Measurements from ENCODE around the gene AMOTL2. TPM values are rescaled to one million over a fixed set of nuclear protein-coding genes. Genes with fewer than 3 reads are reported as not detected.

Gene AMOTL2
- total and polyA plus RNA-seq, 2 donors (not counting 3 experiments of a cell fraction or from before 2014, with no cell fraction given) = 130 to 145 TPM

DNA sequence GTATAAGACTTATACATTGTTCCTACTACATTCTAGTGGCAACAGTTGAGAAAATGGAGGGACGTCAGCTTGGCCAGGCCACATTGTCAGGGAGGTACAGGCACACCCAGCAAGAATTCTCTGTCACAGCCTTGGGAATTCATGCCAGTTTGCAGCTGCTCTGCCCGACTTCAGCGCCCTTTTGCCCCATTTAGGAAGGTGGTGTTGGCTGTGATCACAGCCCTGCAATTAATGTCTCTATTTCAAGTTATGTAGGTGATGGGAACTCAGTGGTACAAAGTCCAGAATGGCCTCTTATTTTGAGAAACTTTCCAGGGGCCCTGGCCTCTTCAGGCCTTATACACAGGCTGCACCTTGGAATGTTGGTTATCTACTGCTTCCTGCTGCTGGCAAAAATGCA lies 26.7 kb downstream of the AMOTL2 start:
- BruUV-seq (replicated peaks) = no TSS peak
- H3K27me3 ChIP-seq (ENCODE audit: control insufficient read depth in 2 of 2, insufficient read depth in 2 of 2, low read length in 2 of 2) = no peaks in the 10 kb centered on the region
- H2AFZ ChIP-seq (ENCODE audit: low read depth, low read length) = no peak overlapping the region
- H3K4me2 ChIP-seq (ENCODE audit: insufficient read depth, low read length) = no peak overlapping the region
- dilution Hi-C loops (cut with MboI; ENCODE audit: extremely low pct_ligation_motif_present, low sequenced_read_pairs) = no loop called here
- H3K9me3 ChIP-seq (replicated peaks; ENCODE audit: control insufficient read depth, insufficient read depth, low read length) = no peaks in the 10 kb centered on the region
- H3K9me1 ChIP-seq (replicated peaks; ENCODE audit: control insufficient read depth, extremely low read depth, insufficient read depth, low read length) = no peaks in the 10 kb centered on the region
- no peaks in the 10 kb centered on the region for H3K36me3 ChIP-seq (ENCODE audit: control insufficient read depth in 2 of 2, extremely low read depth in 1 of 2, insufficient read depth in 2 of 2, low read length in 2 of 2)
- ChIA-PET POLR2A (no interaction called here), CTCF (no interaction called here)
- H3K4me3 ChIP-seq (replicated peaks in 1 of 3; ENCODE audit: insufficient read depth in 1 of 3, low read depth in 1 of 3, low read length in 3 of 3) = no peak overlapping the region
- H3K4me1 ChIP-seq (ENCODE audit: control insufficient read depth, extremely low read depth, insufficient read depth, low read length) = no peaks in the 10 kb centered on the region
- intact Hi-C loops (cut with micrococcal nuclease) = no loop called here
- no peak overlapping the region for H3K9ac ChIP-seq (replicated peaks; ENCODE audit: extremely low read depth, insufficient read depth, low read length)
- no peak overlapping the region for H3K27ac ChIP-seq (ENCODE audit: insufficient read depth, low read depth, low read length)
- no peaks in the 10 kb centered on the region for H4K20me1 ChIP-seq (replicated peaks; ENCODE audit: control insufficient read depth, extremely low read depth, insufficient read depth, low read length)
- no peaks in the 10 kb centered on the region for H3K79me2 ChIP-seq (ENCODE audit: control insufficient read depth, insufficient read depth, low read length)
- TF ChIP-seq POLR2AphosphoS5 (IDR thresholded peaks at IDR 0.05; ENCODE audit: insufficient read depth, low read depth, low read length) (no peak), EZH2 (IDR thresholded peaks at IDR 0.05; ENCODE audit: borderline replicate concordance, low read depth, low read length, severe bottlenecking) (no peak), FOS (IDR thresholded peaks at IDR 0.05; ENCODE audit: borderline replicate concordance, insufficient read depth, low read length) (no peak), JUN (IDR thresholded peaks at IDR 0.05; ENCODE audit: borderline replicate concordance, insufficient read depth, insufficient read length, low read depth) (no peak), POLR2A (IDR thresholded peaks at IDR 0.05; ENCODE audit: low read depth, low read length) (no peak)
- TF ChIP-seq, protein P1, sequence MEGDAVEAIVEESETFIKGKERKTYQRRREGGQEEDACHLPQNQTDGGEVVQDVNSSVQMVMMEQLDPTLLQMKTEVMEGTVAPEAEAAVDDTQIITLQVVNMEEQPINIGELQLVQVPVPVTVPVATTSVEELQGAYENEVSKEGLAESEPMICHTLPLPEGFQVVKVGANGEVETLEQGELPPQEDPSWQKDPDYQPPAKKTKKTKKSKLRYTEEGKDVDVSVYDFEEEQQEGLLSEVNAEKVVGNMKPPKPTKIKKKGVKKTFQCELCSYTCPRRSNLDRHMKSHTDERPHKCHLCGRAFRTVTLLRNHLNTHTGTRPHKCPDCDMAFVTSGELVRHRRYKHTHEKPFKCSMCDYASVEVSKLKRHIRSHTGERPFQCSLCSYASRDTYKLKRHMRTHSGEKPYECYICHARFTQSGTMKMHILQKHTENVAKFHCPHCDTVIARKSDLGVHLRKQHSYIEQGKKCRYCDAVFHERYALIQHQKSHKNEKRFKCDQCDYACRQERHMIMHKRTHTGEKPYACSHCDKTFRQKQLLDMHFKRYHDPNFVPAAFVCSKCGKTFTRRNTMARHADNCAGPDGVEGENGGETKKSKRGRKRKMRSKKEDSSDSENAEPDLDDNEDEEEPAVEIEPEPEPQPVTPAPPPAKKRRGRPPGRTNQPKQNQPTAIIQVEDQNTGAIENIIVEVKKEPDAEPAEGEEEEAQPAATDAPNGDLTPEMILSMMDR (IDR thresholded peaks at IDR 0.05; ENCODE audit: extremely low read depth in 1 of 2, insufficient read depth in 1 of 2, low read depth in 1 of 2, low read length in 2 of 2) = no peak
- TF ChIP-seq, protein P2, sequence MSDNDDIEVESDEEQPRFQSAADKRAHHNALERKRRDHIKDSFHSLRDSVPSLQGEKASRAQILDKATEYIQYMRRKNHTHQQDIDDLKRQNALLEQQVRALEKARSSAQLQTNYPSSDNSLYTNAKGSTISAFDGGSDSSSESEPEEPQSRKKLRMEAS (IDR thresholded peaks at IDR 0.05; ENCODE audit: insufficient read depth, insufficient read length) = no peak
- FAIRE-seq (no peak), DNase-seq (ENCODE audit: low read depth, low spot score) (no peak)

Measured in endothelial cell of umbilical vein (primary cell).